HepG2 (cell line): Measurements from ENCODE around the gene RILPL1. TPM values are rescaled to one million over a fixed set of nuclear protein-coding genes. Genes with fewer than 3 reads are reported as not detected.
A peak's percentile ranks its signal among the peaks of the same experiment; 100 is the strongest.

Experiments used
- ARNTL ChIP-seq: sonication (generic); formaldehyde crosslinking; IDR thresholded peaks from 2 replicates; pipeline ENCODE4 v1.4.0; 2020; ENCODE audit warnings: mild to moderate bottlenecking, missing genetic modification reagents
- DNMT3B ChIP-seq: conservative IDR thresholded peaks from 2 replicates; pipeline ENCODE4 v1.6.1; 2016; ENCODE audit warnings: missing biosample characterization, control low read depth
- E2F5 ChIP-seq: sonication (generic); formaldehyde crosslinking; conservative IDR thresholded peaks from 2 replicates; pipeline ENCODE4 v1.4.0; 2020; ENCODE audit warnings: missing genetic modification reagents
- ISL2 ChIP-seq: sonication (generic); formaldehyde crosslinking; IDR thresholded peaks from 2 replicates; pipeline ENCODE4 v1.5.0; 2020; ENCODE audit warnings: missing genetic modification reagents
- MEIS1 ChIP-seq: sonication (generic); formaldehyde crosslinking; IDR thresholded peaks from 2 replicates; pipeline ENCODE4 v1.9.0; 2021; ENCODE audit warnings: mild to moderate bottlenecking, missing genetic modification reagents, moderate library complexity, borderline replicate concordance
- PAXIP1 ChIP-seq: sonication (generic); formaldehyde crosslinking; conservative IDR thresholded peaks from 2 replicates; pipeline ENCODE4 v1.4.0; 2020; ENCODE audit warnings: mild to moderate bottlenecking, missing genetic modification reagents, moderate library complexity
- RXRA ChIP-seq: sonication (generic); formaldehyde crosslinking; IDR thresholded peaks from 2 replicates; pipeline ENCODE4 v1.5.1; 2020; ENCODE audit warnings: missing genetic modification reagents
- SALL1 ChIP-seq: sonication (generic); formaldehyde crosslinking; IDR thresholded peaks from 2 replicates; pipeline ENCODE4 v1.8.0; 2022; ENCODE audit warnings: mild to moderate bottlenecking, missing genetic modification reagents
- SAP130 ChIP-seq: IDR thresholded peaks from 2 replicates; pipeline ENCODE4 v1.6.1; 2016; ENCODE audit warnings: low read depth
- TBX2 ChIP-seq: sonication (generic); formaldehyde crosslinking; IDR thresholded peaks from 2 replicates; pipeline ENCODE4 v1.5.0; 2020; ENCODE audit warnings: missing genetic modification reagents, mild to moderate bottlenecking, borderline replicate concordance
- ZBTB34 ChIP-seq: sonication (generic); formaldehyde crosslinking; IDR thresholded peaks from 2 replicates; pipeline ENCODE4 v1.8.0; 2022; ENCODE audit warnings: mild to moderate bottlenecking, missing genetic modification reagents
- ZFY ChIP-seq: sonication (generic); formaldehyde crosslinking; IDR thresholded peaks from 2 replicates; pipeline ENCODE4 v1.4.0; 2020; ENCODE audit warnings: missing genetic modification reagents
- ZNF510 ChIP-seq: sonication (generic); formaldehyde crosslinking; IDR thresholded peaks from 2 replicates; pipeline ENCODE4 v1.4.0; 2020; ENCODE audit warnings: low read depth, mild to moderate bottlenecking, missing genetic modification reagents
- ZNF564 ChIP-seq: sonication (generic); formaldehyde crosslinking; IDR thresholded peaks from 2 replicates; pipeline ENCODE4 v1.8.1; 2023; ENCODE audit warnings: mild to moderate bottlenecking, missing genetic modification reagents
- ZNF644 ChIP-seq: IDR thresholded peaks from 2 replicates; pipeline ENCODE4 v1.6.1; 2016; ENCODE audit warnings: low read depth
- ZNF777 ChIP-seq: sonication (generic); formaldehyde crosslinking; IDR thresholded peaks from 2 replicates; pipeline ENCODE4 v1.4.0; 2020; ENCODE audit warnings: missing genetic modification reagents
- ZNF788 ChIP-seq: sonication (generic); formaldehyde crosslinking; IDR thresholded peaks from 2 replicates; pipeline ENCODE4 v1.5.0; 2020; ENCODE audit warnings: mild to moderate bottlenecking, missing genetic modification reagents, borderline replicate concordance
- polyA plus RNA-seq, 8 experiments: library from polyadenylated mRNA; depleted of rRNA in 3 of 8; stranded (reverse) in 7 of 8; unstranded in 1 of 8; fragments of >200 nt; fragmentation: Illumina TruSeq in 4 of 8; extraction: Trizol in 4 of 8; gene quantifications; 2 replicates each; pipeline versions ENCODE4 v1.2.1 to v1.2.3, GENCODE V29; 2011 to 2016; ENCODE audit warnings: low read depth in 4 of 8, missing spikeins in 1 of 8, mixed read lengths in 1 of 8; ENCODE audit not compliant: insufficient read depth in 1 of 8
- total RNA-seq, 5 experiments: library from RNA; depleted of rRNA; stranded (reverse); fragments of >200 nt; fragmentation: Illumina TruSeq; extraction: Trizol; gene quantifications; 2 replicates each; pipeline ENCODE4 v1.2.3, GENCODE V29; 2016; ENCODE audit warnings: low read depth in 1 of 5
- TF ChIP-seq, protein P1 (sequence below): IDR thresholded peaks from 2 replicates; pipeline ENCODE4 v1.6.1; 2016; ENCODE audit warnings: mild to moderate bottlenecking, missing biosample characterization, missing genetic modification reagents
- TF ChIP-seq, protein P2 (sequence below): sonication (generic); formaldehyde crosslinking; IDR thresholded peaks from 2 replicates; pipeline ENCODE4 v1.8.0; 2022; ENCODE audit warnings: low read depth, missing genetic modification reagents
- TF ChIP-seq, protein P3 (sequence below): IDR thresholded peaks from 2 replicates; pipeline ENCODE4 v1.6.1; 2018; ENCODE audit warnings: missing genetic modification reagents, mild to moderate bottlenecking, missing compliant biosample characterization

RILPL1 gene
- total and polyA plus RNA-seq, 2 of the 13 experiments (the other 11 are each of a cell fraction or from before 2014, with no cell fraction given) = 5.8 to 28.4 TPM

DNA sequence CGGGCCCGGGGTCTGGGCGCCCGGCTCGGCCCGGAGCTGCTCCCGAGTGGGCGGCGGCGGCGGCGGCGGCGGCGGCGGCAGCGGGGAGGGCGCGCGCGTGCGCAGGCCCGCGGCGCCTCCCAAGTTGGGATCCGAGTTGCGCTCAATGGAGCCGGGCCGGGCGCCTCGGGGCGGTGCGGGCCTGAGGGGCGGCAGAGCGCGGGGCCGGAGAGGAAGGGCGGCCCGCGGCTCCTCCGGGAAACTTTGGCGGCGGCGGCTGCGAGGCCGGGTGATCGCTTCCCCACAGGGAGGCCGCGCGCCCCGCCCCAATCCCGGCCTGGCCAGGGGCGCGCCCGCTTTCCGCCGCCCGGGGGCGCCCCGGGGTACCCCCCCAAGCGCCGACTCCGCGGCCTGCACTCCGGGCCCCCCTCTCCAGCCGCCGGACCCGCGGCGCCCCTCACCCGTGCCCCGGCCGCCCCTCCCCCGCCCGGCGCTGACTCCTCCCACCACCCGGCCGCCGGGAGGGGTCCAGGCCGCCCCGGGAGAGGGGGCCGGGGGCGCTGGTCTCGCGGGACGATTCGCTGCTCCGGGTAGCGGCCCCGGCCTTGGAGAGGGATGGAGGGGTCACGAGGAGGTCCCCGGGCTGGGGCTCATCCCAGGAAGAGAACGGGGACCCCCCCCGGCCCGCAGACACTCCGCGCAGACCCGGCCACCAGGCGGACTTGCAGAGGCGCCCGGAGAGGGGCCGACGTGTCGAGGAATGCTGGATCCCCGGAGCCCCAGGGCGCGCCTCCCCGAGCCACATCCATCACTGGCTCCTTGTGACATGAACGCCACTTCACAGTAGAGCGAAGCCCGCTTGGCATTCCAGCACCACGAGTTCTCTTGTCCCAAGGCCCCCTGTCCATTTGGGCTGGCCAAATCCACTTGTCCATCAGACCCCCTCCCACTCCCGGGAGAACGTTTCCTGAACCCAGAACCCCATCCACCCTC is at the start of gene RILPL1 (continued):
- peak; percentile 39; the same call in 1 of the 2 replicates for TF ChIP-seq ZNF777
- TF ChIP-seq, protein P1, sequence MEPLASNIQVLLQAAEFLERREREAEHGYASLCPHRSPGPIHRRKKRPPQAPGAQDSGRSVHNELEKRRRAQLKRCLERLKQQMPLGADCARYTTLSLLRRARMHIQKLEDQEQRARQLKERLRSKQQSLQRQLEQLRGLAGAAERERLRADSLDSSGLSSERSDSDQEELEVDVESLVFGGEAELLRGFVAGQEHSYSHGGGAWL = peak; percentile 62; the same call in 1 of the 2 replicates
- TF ChIP-seq SAP130 = peak; percentile 42
- peak; percentile 23; the same call in 1 of the 2 replicates for TF ChIP-seq ZNF564 (CRISPR knock-in tag)
- TF ChIP-seq, protein P2, sequence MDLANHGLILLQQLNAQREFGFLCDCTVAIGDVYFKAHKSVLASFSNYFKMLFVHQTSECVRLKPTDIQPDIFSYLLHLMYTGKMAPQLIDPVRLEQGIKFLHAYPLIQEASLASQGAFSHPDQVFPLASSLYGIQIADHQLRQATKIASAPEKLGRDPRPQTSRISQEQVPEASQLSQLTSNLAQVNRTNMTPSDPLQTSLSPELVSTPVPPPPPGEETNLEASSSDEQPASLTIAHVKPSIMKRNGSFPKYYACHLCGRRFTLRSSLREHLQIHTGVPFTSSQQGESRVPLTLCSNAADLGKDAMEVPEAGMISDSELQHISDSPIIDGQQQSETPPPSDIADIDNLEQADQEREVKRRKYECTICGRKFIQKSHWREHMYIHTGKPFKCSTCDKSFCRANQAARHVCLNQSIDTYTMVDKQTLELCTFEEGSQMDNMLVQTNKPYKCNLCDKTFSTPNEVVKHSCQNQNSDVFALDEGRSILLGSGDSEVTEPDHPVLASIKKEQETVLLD = peak; percentile 63
- no peak for TF ChIP-seq ZNF510
- no peak for TF ChIP-seq ZBTB34
- no peak for TF ChIP-seq E2F5 (CRISPR knock-in tag)
- TF ChIP-seq, protein P3, sequence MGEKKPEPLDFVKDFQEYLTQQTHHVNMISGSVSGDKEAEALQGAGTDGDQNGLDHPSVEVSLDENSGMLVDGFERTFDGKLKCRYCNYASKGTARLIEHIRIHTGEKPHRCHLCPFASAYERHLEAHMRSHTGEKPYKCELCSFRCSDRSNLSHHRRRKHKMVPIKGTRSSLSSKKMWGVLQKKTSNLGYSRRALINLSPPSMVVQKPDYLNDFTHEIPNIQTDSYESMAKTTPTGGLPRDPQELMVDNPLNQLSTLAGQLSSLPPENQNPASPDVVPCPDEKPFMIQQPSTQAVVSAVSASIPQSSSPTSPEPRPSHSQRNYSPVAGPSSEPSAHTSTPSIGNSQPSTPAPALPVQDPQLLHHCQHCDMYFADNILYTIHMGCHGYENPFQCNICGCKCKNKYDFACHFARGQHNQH (CRISPR knock-in tag) = 0 out of 2 replicates have a peak, but pooled peaks have one; percentile 37
- peak; percentile 66 for TF ChIP-seq ZFY (CRISPR knock-in tag)
- TF ChIP-seq TBX2 (CRISPR knock-in tag) = peak; percentile 47
- peak; percentile 22; the same call in 1 of the 2 replicates for TF ChIP-seq SALL1 (CRISPR knock-in tag)
- no peak for TF ChIP-seq ZNF644 (CRISPR knock-in tag)
- no peak for TF ChIP-seq ZNF788 (CRISPR knock-in tag)
- TF ChIP-seq ARNTL = peak; percentile 56; the same call in 1 of the 2 replicates
- TF ChIP-seq PAXIP1 (CRISPR knock-in tag) = no peak
- TF ChIP-seq DNMT3B (CRISPR knock-in tag) = no peak
- peak; percentile 41; the same call in 1 of the 2 replicates for TF ChIP-seq MEIS1
- TF ChIP-seq ISL2 (CRISPR knock-in tag) = 0 out of 2 replicates have a peak, but pooled peaks have one; percentile 39
- peak; percentile 43; the same call in 1 of the 2 replicates for TF ChIP-seq RXRA (CRISPR knock-in tag)
